RWPE1 (cell line): Measurements from ENCODE around the gene IFITM10.

ENCODE experiments used
- CTCF ChIA-PET: fragments of 350-600 bp; sonication (Branson Sonifier 250); formaldehyde crosslinking; extraction: SDS; loops from one replicate; lab custom pipeline; 2021; lab: Yijun Ruan, JAX
- POLR2A ChIA-PET: fragments of 400-600 bp; formaldehyde crosslinking; extraction: SDS; loops from one replicate; lab custom pipeline; 2020; ENCODE audit warnings: antibody characterized with exemption; ENCODE audit not compliant: low non-redundant PET; lab: Yijun Ruan, JAX
- DNase-seq: peaks from one replicate; pipeline ENCODE4 v3.0.0; 2012; ENCODE audit warnings: low spot score
- H3K27ac ChIP-seq: fragments of 450-650 bp; 2 replicates; pipeline ENCODE4 v1.5.1; 2017
- CTCF ChIP-seq: fragments of 450-650 bp; conservative IDR thresholded peaks from 2 replicates; pipeline ENCODE4 v1.5.1; 2017; ENCODE audit warnings: low read depth, mild to moderate bottlenecking

Gene IFITM10

DNA sequence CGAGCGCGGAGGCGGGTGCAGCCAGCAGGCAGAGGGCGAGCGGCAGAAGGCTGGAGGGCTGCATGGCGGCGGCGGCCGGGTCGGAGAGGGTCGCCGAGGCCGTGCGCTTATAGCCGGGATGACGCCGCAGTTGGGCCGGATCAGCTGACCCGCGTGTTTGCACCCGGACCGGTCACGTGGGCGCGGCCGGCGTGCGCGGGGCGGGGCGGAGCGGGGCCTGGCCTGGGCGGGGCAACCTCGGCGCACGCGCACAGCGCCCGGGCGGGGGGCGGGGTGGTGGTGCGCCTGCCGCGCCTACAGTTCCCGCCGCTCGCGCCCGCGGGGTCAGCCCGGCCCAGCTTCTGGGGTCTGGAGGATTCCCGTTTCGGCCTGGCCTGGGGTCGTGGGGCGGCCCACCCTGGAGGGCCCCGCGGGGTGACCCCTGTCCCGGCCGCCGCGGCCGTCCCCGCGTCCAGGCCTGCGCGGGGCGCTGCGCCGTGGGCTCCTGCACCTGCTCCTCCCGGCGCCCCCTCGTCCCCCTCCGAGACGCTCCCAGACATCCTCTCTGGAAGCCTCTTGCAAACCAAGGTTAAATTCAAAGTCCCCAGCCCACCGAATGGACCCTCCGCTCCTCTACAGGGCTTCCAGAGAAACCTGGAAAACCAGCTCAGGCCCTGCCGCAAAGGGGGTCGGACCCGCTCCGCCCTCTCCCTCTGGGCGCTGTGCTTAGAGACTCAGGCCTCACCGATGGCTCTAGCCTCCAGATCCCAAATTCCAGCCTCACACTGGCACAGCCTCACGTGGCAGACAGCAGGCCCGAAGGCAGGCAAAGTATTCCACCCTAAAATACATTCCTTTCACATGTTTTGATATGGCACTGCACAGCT, 13.6 kb upstream of the IFITM10 start, which contains the start of gene CTSD:
Gene CTSD (minus strand): TSS at position 132 of the 866 bp plus-strand sequence. CDS start 68 bp downstream, at position 64.
- DNase-seq = peak; percentile 94
- POLR2A ChIA-PET = interaction anchor here (0.6 to 1.5 kb wide), 4 partner anchors 14 to 411 kb away, joined by 3 to 4 read pairs (median 4); no protein-coding TSS in a partner anchor
- no peak; the same call in 1 of the 2 replicates for TF ChIP-seq CTCF
- CTCF ChIA-PET = interaction anchor here (0.6 to 1.1 kb wide), 5 partner anchors 16 to 81 kb away, joined by 3 to 5 read pairs (median 5); no protein-coding TSS in a partner anchor
- H3K27ac ChIP-seq = peak within 1 kb of the TSS; percentile 93

- ChIA-PET POLR2A (interaction anchor here (0.6 to 1.5 kb wide), 4 partner anchors 14 to 364 kb away, joined by 3 to 4 read pairs (median 3); no protein-coding TSS in a partner anchor), CTCF (interaction anchor here (0.6 to 2.3 kb wide), 3 partner anchors 16 to 70 kb away, joined by 3 to 20 read pairs (median 5); partner anchors contain the start of gene SYT8)
- DNase-seq = no peak
- no peak for TF ChIP-seq CTCF
- H3K27ac ChIP-seq = peak overlapping the region; percentile 93
These were observed 13.0 kb upstream of the IFITM10 start for GRCh38 chr11:1763336-1763795.

GRCh38 chr11:1762537-1763302, 12.3 kb upstream of the IFITM10 start:
- H3K27ac ChIP-seq = peak overlapping the region; percentile 93
- TF ChIP-seq CTCF = no peak
- POLR2A ChIA-PET = interaction anchor here (0.6 to 1.2 kb wide), 6 partner anchors 28 to 206 kb away, joined by 3 to 7 read pairs (median 3); no protein-coding TSS in a partner anchor

GRCh38 chr11:1761857-1762536, 11.6 kb upstream of the IFITM10 start:
- ChIA-PET CTCF (interaction anchor here (0.5 to 2.3 kb wide), 4 partner anchors 68 to 1123 kb away, joined by 3 to 20 read pairs (median 5); partner anchors contain the start of gene SYT8), POLR2A (interaction anchor here (0.6 to 1.2 kb wide), 6 partner anchors 28 to 207 kb away, joined by 3 to 7 read pairs (median 3); no protein-coding TSS in a partner anchor)
- TF ChIP-seq CTCF = no peak
- DNase-seq = no peak
- peak overlapping the region; percentile 93 for H3K27ac ChIP-seq

More at GRCh38 chr11:1762537-1763302, 12.3 kb upstream of the IFITM10 start:
- CTCF ChIA-PET = interaction anchor here (0.5 to 2.3 kb wide), 4 partner anchors 69 to 1122 kb away, joined by 3 to 20 read pairs (median 5); partner anchors contain the start of gene SYT8
- peak; percentile 89 for DNase-seq

GRCh38 chr11:1761110-1761856, 10.9 kb upstream of the IFITM10 start:
- no peak for DNase-seq
- no peak for TF ChIP-seq CTCF
- POLR2A ChIA-PET = no interaction called here
- peak overlapping the region; percentile 93 for H3K27ac ChIP-seq
- CTCF ChIA-PET = interaction anchor here (2.3 kb wide), 1 partner anchor 72 kb away, joined by 20 read pairs; the partner anchor contains the start of gene SYT8
